GM12801 (cell line): ENCODE results near the gene ZNF839.

Experiments used
- CTCF ChIP-seq: IDR thresholded peaks from one replicate; pipeline ENCODE4 v1.5.1; 2011; ENCODE audit warnings: control low read depth; ENCODE audit not compliant: insufficient read length; ENCODE audit errors: extremely low read depth

The ZNF839 gene

GRCh38 chr14:102338724-102339123 is 19.2 kb downstream of the ZNF839 start:
- no peak for TF ChIP-seq CTCF

- no peak for TF ChIP-seq CTCF
Observed at GRCh38 chr14:102341566-102341965, 22.0 kb downstream of the ZNF839 start.

- no peak for TF ChIP-seq CTCF
Observed at GRCh38 chr14:102342238-102342637, 22.7 kb downstream of the ZNF839 start.

- TF ChIP-seq CTCF = no peak
Observed at GRCh38 chr14:102344084-102344483, 24.5 kb downstream of the ZNF839 start.

GRCh38 chr14:102344485-102344884 is 24.9 kb downstream of the ZNF839 start:
- no peak for TF ChIP-seq CTCF

GRCh38 chr14:102345232-102345631 is 25.7 kb downstream of the ZNF839 start:
- TF ChIP-seq CTCF = no peak

GRCh38 chr14:102346645-102347044 is 27.1 kb downstream of the ZNF839 start:
- TF ChIP-seq CTCF = no peak

- TF ChIP-seq CTCF = no peak
Observed at GRCh38 chr14:102348376-102348775, 28.8 kb downstream of the ZNF839 start.
